Raji (cell line): Measurements from ENCODE around the gene CARMIL1.

Source experiments
- POLR2A ChIP-seq: IDR thresholded peaks from 2 replicates; pipeline ENCODE4 v1.6.1; 2011; ENCODE audit warnings: low read depth, low read length, control low read depth; ENCODE audit not compliant: insufficient read depth

CARMIL1 gene

GRCh38 chr6:25278914-25279747, at the start of gene CARMIL1:
TSS of gene CARMIL1 (plus strand) at chr6:25279374. CDS start at chr6:25279796, 422 bp downstream.
- peak; percentile 48 for TF ChIP-seq POLR2A

- TF ChIP-seq POLR2A, result no peak
Observed at GRCh38 chr6:25229671-25230321, 49.4 kb upstream of the CARMIL1 start.

- TF ChIP-seq POLR2A, result no peak
Observed at GRCh38 chr6:25232479-25232878, 46.7 kb upstream of the CARMIL1 start.

GRCh38 chr6:25233226-25233625, 45.9 kb upstream of the CARMIL1 start:
- TF ChIP-seq POLR2A, result no peak

- no peak for TF ChIP-seq POLR2A
Observed at GRCh38 chr6:25237579-25237978, 41.6 kb upstream of the CARMIL1 start.

- TF ChIP-seq POLR2A, result no peak
Observed at GRCh38 chr6:25239059-25239458, 40.1 kb upstream of the CARMIL1 start.

GRCh38 chr6:25239498-25239897, 39.7 kb upstream of the CARMIL1 start:
- no peak for TF ChIP-seq POLR2A

- TF ChIP-seq POLR2A, result no peak
Observed at GRCh38 chr6:25242567-25242966, 36.6 kb upstream of the CARMIL1 start.

- no peak for TF ChIP-seq POLR2A
Observed at GRCh38 chr6:25244865-25245264, 34.3 kb upstream of the CARMIL1 start.

- no peak for TF ChIP-seq POLR2A
Observed at GRCh38 chr6:25248123-25248522, 31.1 kb upstream of the CARMIL1 start.

GRCh38 chr6:25249133-25249532, 30.0 kb upstream of the CARMIL1 start:
- TF ChIP-seq POLR2A, result no peak

- TF ChIP-seq POLR2A, result no peak
Observed at GRCh38 chr6:25250878-25251277, 28.3 kb upstream of the CARMIL1 start.

GRCh38 chr6:25251426-25251825, 27.7 kb upstream of the CARMIL1 start:
- TF ChIP-seq POLR2A, result no peak

- TF ChIP-seq POLR2A, result no peak
Observed at GRCh38 chr6:25253351-25253750, 25.8 kb upstream of the CARMIL1 start.

GRCh38 chr6:25254671-25255070, 24.5 kb upstream of the CARMIL1 start:
- no peak for TF ChIP-seq POLR2A

GRCh38 chr6:25257686-25258348, 21.4 kb upstream of the CARMIL1 start:
- no peak for TF ChIP-seq POLR2A
